Omental fat pad (tissue), 4 donors: ENCODE data around the gene PSMC3IP. TPM values are rescaled to one million over a fixed set of nuclear protein-coding genes. Genes with fewer than 3 reads are reported as not detected.

Source experiments
- ATAC-seq: fragments of 150-250 bp; one replicate; pipeline ENCODE4 v1.9.1; 2016; ENCODE audit warnings: mild to moderate bottlenecking, moderate library complexity; ENCODE audit not compliant: low FRiP score
- DNase-seq: peaks from one replicate; pipeline ENCODE4 v3.0.0-alpha.2; 2019; ENCODE audit warnings: low spot score
- total RNA-seq, 4 donors: library from RNA; depleted of rRNA; stranded (reverse); fragments of >200 nt; gene quantifications; one replicate each; pipeline ENCODE4 v1.1.0, GENCODE V29; 2016
- TF ChIP-seq, protein P1 (sequence below), 3 donors: fragments of 450-650 bp; IDR thresholded peaks; one replicate each; pipeline ENCODE4 v1.5.1; 2016 to 2017; ENCODE audit warnings: antibody characterized with exemption in 3 of 3, mild to moderate bottlenecking in 3 of 3, moderate library complexity in 2 of 3

The PSMC3IP gene
- total RNA-seq, 4 donors from 2014 or later: 1.7 to 4.7 (median 3.3) TPM

GRCh38 chr17:42564815-42565522, 12.6 kb downstream of the PSMC3IP start:
- ATAC-seq: no peak
- DNase-seq: no peak
- TF ChIP-seq, protein P1, sequence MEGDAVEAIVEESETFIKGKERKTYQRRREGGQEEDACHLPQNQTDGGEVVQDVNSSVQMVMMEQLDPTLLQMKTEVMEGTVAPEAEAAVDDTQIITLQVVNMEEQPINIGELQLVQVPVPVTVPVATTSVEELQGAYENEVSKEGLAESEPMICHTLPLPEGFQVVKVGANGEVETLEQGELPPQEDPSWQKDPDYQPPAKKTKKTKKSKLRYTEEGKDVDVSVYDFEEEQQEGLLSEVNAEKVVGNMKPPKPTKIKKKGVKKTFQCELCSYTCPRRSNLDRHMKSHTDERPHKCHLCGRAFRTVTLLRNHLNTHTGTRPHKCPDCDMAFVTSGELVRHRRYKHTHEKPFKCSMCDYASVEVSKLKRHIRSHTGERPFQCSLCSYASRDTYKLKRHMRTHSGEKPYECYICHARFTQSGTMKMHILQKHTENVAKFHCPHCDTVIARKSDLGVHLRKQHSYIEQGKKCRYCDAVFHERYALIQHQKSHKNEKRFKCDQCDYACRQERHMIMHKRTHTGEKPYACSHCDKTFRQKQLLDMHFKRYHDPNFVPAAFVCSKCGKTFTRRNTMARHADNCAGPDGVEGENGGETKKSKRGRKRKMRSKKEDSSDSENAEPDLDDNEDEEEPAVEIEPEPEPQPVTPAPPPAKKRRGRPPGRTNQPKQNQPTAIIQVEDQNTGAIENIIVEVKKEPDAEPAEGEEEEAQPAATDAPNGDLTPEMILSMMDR (IDR thresholded peaks at IDR 0.05): no peak

DNA sequence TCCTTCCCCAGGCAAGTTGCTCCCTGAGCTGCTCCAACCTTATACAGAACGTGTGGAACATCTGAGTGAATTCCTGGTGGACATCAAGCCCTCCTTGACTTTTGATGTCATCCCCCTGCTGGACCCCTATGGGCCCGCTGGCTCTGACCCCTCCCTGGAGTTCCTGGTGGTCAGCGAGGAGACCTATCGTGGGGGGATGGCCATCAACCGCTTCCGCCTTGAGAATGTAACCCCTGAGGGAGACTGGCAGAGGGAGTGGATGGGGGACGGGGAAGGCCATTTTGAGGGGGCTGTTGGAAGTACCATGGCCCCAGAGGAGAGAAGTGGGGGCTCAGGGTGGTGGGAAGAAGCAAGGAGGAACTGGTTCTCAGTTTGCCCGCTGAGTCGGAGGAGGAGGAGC, 13.6 kb downstream of the PSMC3IP start:
- TF ChIP-seq, protein P1 (IDR thresholded peaks at IDR 0.05): no peak
- no peak for DNase-seq
- ATAC-seq: no peak

DNA sequence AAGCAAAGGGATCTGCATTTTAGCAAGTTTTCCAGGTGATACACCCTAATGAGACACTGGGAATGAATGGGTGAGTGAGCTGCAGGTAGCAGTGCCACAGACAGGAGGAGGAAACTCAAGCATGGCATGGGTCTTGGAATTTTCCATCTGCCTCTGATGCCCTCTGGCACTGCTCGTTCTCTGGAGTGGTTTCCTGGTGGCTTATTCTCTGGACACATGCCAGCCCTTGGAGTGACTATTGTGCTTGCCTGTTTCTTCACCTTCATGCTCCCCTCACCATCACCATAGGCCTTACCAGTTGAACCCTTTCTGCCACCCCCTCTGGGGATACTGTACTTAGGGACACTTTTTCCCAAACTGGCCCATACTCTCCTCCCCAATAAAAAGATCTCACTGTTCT, 14.0 kb downstream of the PSMC3IP start:
- TF ChIP-seq, protein P1 (IDR thresholded peaks at IDR 0.05): no peak
- ATAC-seq (no peak), DNase-seq (no peak)

DNA sequence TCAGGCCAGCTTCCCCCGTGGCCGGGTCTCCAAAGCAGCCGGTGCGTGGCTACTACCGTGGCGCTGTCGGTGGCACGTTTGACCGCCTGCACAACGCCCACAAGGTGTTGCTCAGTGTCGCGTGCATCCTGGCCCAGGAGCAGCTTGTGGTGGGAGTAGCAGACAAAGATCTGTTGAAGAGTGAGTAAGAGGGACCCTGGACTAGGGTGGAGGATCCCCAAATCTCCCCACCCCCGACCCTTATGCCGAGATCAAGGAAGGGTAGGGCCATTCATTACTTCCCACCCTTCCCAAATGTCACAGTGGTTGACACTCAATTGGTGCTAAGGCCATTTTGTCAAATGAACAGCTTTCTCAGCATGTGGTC, 14.4 kb downstream of the PSMC3IP start:
- DNase-seq: no peak
- no peak for ATAC-seq
- TF ChIP-seq, protein P1 (IDR thresholded peaks at IDR 0.05): no peak

DNA sequence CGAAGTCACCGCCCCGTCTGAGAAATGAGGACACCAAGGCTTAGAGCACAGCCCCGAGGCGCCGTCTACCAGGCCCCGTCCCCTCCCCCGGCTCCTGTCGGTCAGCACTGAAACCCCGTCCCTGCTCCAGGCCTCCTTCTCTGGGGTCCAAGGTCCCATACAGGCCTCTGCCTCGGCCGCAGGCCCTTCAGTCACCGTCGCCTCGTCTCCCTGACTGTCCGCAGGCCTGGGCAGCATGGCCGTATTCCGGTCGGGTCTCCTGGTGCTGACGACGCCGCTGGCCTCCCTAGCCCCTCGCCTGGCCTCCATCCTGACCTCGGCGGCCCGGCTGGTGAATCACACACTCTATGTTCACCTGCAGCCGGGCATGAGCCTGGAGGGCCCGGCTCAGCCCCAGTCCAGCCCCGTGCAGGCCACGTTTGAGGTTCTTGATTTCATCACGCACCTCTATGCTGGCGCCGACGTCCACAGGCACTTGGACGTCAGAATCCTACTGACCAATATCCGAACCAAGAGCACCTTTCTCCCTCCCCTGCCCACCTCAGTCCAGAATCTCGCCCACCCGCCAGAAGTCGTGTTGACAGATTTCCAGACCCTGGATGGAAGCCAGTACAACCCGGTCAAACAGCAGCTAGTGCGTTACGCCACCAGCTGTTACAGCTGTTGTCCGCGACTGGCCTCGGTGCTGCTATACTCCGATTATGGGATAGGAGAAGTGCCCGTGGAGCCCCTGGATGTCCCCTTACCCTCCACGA, 15.0 kb downstream of the PSMC3IP start:
- ATAC-seq (peak; percentile 26), DNase-seq (no peak)
- TF ChIP-seq, protein P1 (IDR thresholded peaks at IDR 0.05): no peak

DNA sequence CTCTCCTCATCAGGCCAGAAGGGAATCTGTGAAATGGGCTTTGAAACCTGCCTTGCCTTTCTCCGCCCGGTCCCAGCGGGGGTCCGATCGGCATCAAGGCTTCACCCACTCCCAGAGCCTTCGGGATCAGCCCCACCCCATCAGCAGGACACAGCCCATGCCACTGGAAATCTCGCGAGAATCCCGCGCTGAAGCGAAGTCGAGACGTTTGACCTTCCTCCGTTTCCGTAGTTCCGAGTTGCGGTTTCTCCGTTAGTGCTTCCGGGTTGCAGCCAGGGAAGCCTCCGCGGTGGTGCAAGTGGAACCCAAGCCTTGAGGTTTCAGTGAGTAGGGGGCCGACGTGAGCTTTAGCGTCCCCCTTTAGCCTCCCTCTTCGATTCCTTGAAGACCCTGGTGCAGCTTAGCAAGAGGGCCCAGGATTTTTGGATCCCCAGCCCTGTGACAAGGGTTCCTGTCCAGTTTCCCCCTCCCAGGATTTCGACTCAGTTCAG, 15.6 kb downstream of the PSMC3IP start, which contains the start of gene COASY:
TSS of gene COASY (plus strand) at position 252 of the 491 bp plus-strand sequence. CDS start 475 bp downstream, outside the sequence.
- ATAC-seq: peak; percentile 61
- TF ChIP-seq, protein P1 (IDR thresholded peaks at IDR 0.05): no peak
- DNase-seq: peak; percentile 93
